GM21526 (cell line): Measurements from ENCODE around the gene ANKRD53.
"Not testable (repeated sequence)": the region's sequence is repeated elsewhere in the genome, so short reads cannot be mapped to it uniquely, and the experiment has no call there.

Experiments used
- ATAC-seq: cut with Tn5 transposase; IDR thresholded peaks from one replicate; pipeline ENCODE4 v1.9.1; 2021; ENCODE audit warnings: moderate library complexity; ENCODE audit not compliant: unreplicated experiment, low FRiP score

ANKRD53 gene

GRCh38 chr2:71005271-71006202 lies 27.1 kb downstream of the ANKRD53 start:
- no peak for ATAC-seq

GRCh38 chr2:71006323-71006722 lies 27.9 kb downstream of the ANKRD53 start:
- ATAC-seq = no peak

GRCh38 chr2:71006955-71007799 lies 28.7 kb downstream of the ANKRD53 start:
- ATAC-seq = no peak

GRCh38 chr2:71008342-71008741 lies 29.9 kb downstream of the ANKRD53 start:
- no peak for ATAC-seq

- ATAC-seq = not testable (repeated sequence)
These were observed 33.4 kb downstream of the ANKRD53 start for GRCh38 chr2:71011786-71012185.

GRCh38 chr2:71018625-71019024 lies 40.2 kb downstream of the ANKRD53 start:
- ATAC-seq = no peak

GRCh38 chr2:71019989-71020388 lies 41.6 kb downstream of the ANKRD53 start:
- ATAC-seq = not testable (repeated sequence)

- ATAC-seq = not testable (repeated sequence)
These were observed 43.0 kb downstream of the ANKRD53 start for GRCh38 chr2:71021394-71021793.

- ATAC-seq = not testable (repeated sequence)
These were observed 45.3 kb downstream of the ANKRD53 start for GRCh38 chr2:71023553-71024243.
